Measurements from ENCODE around the gene RAET1E. TPM values are rescaled to one million over a fixed set of nuclear protein-coding genes. Genes with fewer than 3 reads are reported as not detected.

RAET1E gene
- total and polyA plus RNA-seq, 4 donors: 0.56 to 0.98 (median 0.93) TPM

DNA sequence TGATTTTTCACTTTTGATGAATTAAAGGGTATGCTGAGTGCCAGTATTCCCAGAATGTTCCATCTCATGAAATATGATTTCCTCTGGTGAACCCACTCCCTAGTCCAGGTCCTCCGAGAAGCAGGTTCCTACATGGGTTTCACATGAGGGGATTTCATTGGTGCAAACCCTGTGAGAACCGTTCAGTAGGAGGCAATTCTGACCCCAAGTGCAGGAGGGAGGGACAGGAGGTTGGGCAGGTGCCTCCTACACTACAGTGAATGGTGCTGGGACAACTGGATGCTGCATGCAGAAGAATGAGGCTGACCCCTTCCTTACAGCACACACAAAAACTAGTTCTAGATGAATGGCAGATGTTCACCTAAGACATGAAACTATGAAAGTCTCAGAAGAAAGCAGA is 38.8 kb upstream of the RAET1E start:
- TF ChIP-seq, protein P1, sequence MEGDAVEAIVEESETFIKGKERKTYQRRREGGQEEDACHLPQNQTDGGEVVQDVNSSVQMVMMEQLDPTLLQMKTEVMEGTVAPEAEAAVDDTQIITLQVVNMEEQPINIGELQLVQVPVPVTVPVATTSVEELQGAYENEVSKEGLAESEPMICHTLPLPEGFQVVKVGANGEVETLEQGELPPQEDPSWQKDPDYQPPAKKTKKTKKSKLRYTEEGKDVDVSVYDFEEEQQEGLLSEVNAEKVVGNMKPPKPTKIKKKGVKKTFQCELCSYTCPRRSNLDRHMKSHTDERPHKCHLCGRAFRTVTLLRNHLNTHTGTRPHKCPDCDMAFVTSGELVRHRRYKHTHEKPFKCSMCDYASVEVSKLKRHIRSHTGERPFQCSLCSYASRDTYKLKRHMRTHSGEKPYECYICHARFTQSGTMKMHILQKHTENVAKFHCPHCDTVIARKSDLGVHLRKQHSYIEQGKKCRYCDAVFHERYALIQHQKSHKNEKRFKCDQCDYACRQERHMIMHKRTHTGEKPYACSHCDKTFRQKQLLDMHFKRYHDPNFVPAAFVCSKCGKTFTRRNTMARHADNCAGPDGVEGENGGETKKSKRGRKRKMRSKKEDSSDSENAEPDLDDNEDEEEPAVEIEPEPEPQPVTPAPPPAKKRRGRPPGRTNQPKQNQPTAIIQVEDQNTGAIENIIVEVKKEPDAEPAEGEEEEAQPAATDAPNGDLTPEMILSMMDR (IDR thresholded peaks at IDR 0.05; ENCODE audit: control extremely low read depth, extremely low read depth): no peak
- Histone ChIP-seq H3K36me3 (ENCODE audit: control insufficient read depth in 4 of 4, insufficient read depth in 4 of 4, low read length in 4 of 4) (no peaks in the 10 kb centered on the region), H3K4me3 (no peak overlapping the region), H3K27me3 (ENCODE audit: control insufficient read depth in 3 of 3, insufficient read depth in 3 of 3, low read length in 2 of 3) (peaks cover 0 to 79% (median 70%) of the 10 kb centered on the region in 3 donors), H3K9ac (ENCODE audit: insufficient read depth in 1 of 2, low read length in 2 of 2) (no peak overlapping the region), H3K27ac (ENCODE audit: low read depth in 1 of 2, low read length in 1 of 2) (no peak overlapping the region), H3K4me1 (ENCODE audit: control insufficient read depth in 5 of 5, insufficient read depth in 5 of 5, low read length in 5 of 5) (peaks cover 0 to 8% (median 0%) of the 10 kb centered on the region in 5 donors), H3K9me3 (ENCODE audit: control insufficient read depth in 4 of 4, insufficient read depth in 3 of 4, low read length in 3 of 4) (peaks cover 0 to 2% (median 0%) of the 10 kb centered on the region in 4 donors)
- ATAC-seq (ENCODE audit: insufficient read depth, low FRiP score): no peak
- DNase-seq: no peak
- 40 to 43% methylated on average over 2 of the region's 2 CpGs for WGBS, 2 donors

DNA sequence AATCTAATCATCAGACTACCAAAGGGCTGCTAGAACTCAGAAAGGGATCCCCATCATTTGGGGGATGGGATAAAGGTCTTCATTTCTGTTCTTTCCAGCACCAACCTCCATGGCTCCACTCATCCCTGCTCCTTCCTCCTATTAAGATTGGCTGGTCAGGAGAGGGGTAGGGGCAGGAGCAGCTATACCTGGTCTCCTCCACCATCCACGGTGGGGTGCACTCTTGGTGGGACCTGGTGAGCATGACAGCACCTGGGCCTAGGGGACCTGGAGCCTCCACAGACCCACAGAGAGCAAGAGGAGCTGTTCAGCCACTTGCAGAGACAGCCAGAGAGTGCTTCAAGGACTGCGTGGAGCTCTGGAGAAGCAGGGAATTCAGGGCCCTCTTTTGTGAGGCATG is 37.8 kb upstream of the RAET1E start:
- no peak for ATAC-seq (ENCODE audit: insufficient read depth, low FRiP score)
- 49 to 60% methylated on average over 2 of the region's 2 CpGs for WGBS, 2 donors
- H3K9me3 ChIP-seq (ENCODE audit: control insufficient read depth in 4 of 4, insufficient read depth in 3 of 4, low read length in 3 of 4): peaks cover 0 to 2% (median 0%) of the 10 kb centered on the region in 4 donors
- H3K27me3 ChIP-seq (ENCODE audit: control insufficient read depth in 3 of 3, insufficient read depth in 3 of 3, low read length in 2 of 3): peaks cover 0 to 83% (median 70%) of the 10 kb centered on the region in 3 donors
- TF ChIP-seq, protein P1 (IDR thresholded peaks at IDR 0.05; ENCODE audit: control extremely low read depth, extremely low read depth): no peak
- H3K27ac ChIP-seq (ENCODE audit: low read depth in 1 of 2, low read length in 1 of 2): no peak overlapping the region
- H3K4me1 ChIP-seq (ENCODE audit: control insufficient read depth in 5 of 5, insufficient read depth in 5 of 5, low read length in 5 of 5): peaks cover 0 to 8% (median 0%) of the 10 kb centered on the region in 5 donors
- DNase-seq: no peak
- H3K4me3 ChIP-seq: no peak overlapping the region
- H3K36me3 ChIP-seq (ENCODE audit: control insufficient read depth in 4 of 4, insufficient read depth in 4 of 4, low read length in 4 of 4): no peaks in the 10 kb centered on the region
- no peak overlapping the region for H3K9ac ChIP-seq (ENCODE audit: insufficient read depth in 1 of 2, low read length in 2 of 2)

DNA sequence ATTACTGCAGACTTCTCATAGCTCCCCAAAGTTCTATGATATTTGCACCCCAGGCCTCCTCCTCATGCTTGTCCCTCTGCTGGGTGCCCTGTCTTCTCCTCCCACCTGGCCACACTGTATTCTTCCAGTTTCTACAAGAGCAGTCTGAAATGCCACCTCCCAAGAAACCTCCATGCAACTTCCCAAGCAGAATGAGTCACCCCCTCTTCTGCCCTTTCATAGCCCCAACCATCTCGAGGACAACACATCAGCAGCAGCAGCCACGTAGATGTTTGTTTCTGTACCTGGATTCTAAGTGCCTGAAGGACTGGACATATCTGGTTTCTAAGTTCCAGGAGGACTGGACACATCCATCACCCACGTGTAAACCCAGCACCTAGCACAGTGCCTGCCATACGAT is 37.3 kb upstream of the RAET1E start:
- Histone ChIP-seq H3K9ac (ENCODE audit: insufficient read depth in 1 of 2, low read length in 2 of 2) (no peak overlapping the region), H3K36me3 (ENCODE audit: control insufficient read depth in 4 of 4, insufficient read depth in 4 of 4, low read length in 4 of 4) (no peaks in the 10 kb centered on the region), H3K9me3 (ENCODE audit: control insufficient read depth in 4 of 4, insufficient read depth in 3 of 4, low read length in 3 of 4) (peaks cover 0 to 2% (median 0%) of the 10 kb centered on the region in 4 donors), H3K27ac (ENCODE audit: low read depth in 1 of 2, low read length in 1 of 2) (no peak overlapping the region), H3K4me3 (no peak overlapping the region), H3K4me1 (ENCODE audit: control insufficient read depth in 5 of 5, insufficient read depth in 5 of 5, low read length in 5 of 5) (peaks cover 0 to 8% (median 0%) of the 10 kb centered on the region in 5 donors), H3K27me3 (ENCODE audit: control insufficient read depth in 3 of 3, insufficient read depth in 3 of 3, low read length in 2 of 3) (peaks cover 0 to 82% (median 65%) of the 10 kb centered on the region in 3 donors)
- TF ChIP-seq, protein P1 (IDR thresholded peaks at IDR 0.05; ENCODE audit: control extremely low read depth, extremely low read depth): no peak
- ATAC-seq (ENCODE audit: insufficient read depth, low FRiP score) (no peak), DNase-seq (no peak)
- 62% methylated on average over 4 of the region's 4 CpGs for WGBS, 2 donors

Data from lung (tissue), 12 donors.